Nucleus accumbens (tissue), 56 donors: Measurements from ENCODE around the gene MMP11.
A peak's percentile ranks its signal among the peaks of the same experiment; 100 is the strongest.
"Not testable (repeated sequence)": the region's sequence is repeated elsewhere in the genome, so short reads cannot be mapped to it uniquely, and the experiment has no call there.

Experiments used
- DNase-seq, 56 donors: peaks; one replicate each; lab custom pipeline; 2025; lab: John Stamatoyannopoulos, UW

The MMP11 gene, protein sequence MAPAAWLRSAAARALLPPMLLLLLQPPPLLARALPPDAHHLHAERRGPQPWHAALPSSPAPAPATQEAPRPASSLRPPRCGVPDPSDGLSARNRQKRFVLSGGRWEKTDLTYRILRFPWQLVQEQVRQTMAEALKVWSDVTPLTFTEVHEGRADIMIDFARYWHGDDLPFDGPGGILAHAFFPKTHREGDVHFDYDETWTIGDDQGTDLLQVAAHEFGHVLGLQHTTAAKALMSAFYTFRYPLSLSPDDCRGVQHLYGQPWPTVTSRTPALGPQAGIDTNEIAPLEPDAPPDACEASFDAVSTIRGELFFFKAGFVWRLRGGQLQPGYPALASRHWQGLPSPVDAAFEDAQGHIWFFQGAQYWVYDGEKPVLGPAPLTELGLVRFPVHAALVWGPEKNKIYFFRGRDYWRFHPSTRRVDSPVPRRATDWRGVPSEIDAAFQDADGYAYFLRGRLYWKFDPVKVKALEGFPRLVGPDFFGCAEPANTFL

DNA sequence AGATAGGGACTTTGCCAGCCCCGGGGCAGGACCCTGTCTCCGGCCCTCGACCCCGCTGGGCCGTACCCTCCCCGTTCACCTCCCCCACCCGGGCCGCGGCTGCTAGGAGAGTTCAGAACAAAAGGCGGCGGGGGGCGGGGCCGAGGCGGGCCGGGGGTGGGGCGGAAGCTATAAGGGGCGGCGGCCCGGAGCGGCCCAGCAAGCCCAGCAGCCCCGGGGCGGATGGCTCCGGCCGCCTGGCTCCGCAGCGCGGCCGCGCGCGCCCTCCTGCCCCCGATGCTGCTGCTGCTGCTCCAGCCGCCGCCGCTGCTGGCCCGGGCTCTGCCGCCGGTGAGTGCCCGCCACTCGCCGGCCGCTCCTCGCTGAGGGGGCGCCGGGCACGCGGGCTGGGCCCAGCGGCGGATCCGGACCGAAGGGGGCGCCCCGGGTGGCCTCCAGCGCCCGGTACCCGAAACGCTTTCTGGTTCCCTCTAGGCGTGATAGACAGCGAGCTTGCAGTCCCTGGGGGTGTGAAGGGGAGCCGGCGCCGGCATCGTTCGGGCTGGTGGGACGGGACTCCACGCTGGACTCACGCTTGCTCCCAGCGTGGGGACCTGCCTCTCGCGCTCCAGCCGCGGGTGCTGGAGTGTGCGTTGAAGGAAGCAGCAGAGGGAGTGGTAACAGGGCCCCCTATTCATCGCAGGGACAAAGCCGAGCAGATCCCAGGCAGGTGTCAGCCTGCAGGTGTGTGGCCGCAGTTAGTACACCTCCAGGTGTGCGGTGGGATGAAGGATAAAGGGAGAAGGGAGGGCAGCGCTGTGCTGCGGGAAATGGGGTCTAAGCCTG lies at the start of gene MMP11:
Gene MMP11, plus strand, starts transcription at position 201 of the 825 bp plus-strand sequence. Its CDS starts 22 bp downstream, at position 223.
- peak in 8 of 56 donors; percentile 8 to 46 (median 16) for DNase-seq

DNA sequence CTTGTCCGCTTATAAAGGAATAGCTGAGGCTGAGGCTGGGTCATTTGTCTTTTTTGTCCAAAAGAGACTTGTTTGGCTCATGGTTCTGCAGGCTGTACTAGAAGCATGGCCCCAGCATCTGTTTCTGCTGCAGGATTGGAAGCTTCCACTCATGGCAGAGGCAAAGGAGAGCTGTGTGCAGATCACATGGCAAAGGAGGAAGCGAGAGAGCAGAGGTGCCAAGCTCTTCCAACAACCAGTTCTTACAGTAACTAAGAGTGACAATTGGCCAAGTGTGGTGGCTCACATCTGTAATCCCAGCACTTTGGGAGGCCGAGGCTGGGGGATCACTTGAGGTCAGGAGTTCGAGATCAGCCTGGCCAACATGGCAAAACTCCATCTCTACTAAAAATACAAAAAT lies 44.5 kb upstream of the MMP11 start:
- not testable (repeated sequence) for DNase-seq

DNA sequence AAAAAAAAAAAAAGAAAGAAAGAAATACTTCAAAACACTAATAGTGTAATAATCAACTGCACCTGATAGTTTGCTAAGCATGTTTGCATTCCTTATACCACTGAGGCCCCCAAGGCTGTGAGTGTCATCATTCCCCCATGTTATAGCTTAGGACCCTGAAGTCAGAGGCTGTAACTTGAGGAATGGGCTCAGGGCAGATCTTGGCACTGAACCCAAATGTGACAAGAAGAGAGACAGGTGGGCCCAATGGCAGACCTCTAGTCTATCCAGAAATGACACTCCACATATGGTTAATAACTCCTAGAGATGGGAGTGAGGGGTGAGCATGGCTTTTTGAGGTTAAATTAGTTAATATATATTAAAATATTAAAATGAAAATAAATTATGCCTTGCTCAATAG lies 35.0 kb upstream of the MMP11 start:
- no peak for DNase-seq

DNA sequence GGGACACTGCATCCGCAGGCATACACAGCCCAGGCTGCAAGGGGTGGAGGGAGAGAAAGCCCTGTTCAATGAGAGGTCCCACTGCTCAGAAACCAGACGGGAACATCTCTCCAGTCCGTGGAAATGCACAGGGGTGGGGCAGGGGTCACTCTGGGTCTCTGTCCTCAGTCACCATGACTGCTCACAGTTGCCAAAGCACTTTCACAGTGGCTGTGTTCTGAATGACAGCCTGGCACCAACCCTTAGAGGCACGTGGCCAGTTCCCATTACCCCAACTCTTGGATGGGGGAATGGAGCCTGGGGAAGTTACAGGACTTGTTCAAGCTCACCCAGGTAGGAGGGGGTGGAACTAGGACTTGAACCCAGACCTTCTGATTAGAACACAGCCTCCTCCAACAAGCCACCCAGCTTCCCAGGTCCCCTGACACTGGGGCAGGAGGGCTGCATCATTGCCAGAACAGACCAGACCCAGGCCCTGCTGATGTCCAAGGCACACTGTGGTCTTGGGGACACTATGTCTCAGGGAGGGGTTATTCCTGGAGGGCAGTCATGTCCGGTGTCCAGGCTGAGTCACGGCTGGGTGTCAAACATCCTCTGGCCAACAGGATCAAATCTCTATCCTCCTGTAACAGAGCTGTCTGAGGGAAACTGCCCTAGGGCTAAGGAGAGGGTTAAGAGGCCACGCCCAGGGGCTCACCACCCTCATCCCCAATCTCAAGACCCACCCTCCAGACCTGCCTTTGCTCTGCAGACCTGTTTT lies 30.0 kb upstream of the MMP11 start:
- peak in 1 of 56 donors; percentile 15 for DNase-seq

DNA sequence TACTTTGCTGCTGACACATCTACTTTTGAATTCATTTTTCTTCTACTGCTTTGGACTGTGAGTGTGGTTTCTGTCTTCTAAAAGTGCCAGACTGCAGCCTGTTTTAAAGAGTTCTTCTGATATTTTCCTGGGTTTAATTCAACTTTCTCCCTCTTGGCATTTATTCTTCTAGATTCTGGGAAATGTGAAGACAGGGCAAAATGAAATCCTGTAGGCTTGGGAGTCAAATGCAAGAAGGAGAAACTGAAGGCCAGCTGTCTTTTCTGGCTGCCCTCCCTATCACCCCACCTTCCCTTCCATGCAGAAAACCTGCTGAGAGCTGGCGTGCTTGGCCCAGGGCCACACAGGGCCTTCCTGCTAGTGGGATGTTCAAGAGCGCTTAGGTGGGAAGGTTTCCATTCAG lies 29.3 kb upstream of the MMP11 start:
- DNase-seq = no peak

DNA sequence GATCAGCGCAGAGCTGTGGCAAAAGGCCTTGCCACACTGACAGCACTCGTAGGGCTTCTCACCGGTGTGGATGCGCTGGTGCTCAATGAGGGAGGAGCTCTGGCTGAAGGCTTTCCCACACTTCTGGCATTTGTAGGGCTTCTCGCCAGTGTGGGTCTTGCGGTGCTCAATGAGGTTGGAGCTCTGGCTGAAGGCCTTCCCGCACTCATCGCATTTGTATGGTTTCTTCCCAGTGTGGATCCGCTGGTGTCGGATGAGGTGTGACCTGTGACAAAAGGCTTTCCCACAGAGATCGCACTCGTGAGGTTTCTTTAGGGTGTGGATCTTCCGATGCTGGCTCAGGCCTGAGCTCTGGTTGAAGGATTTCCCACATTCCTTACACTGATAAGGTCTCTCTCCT lies 28.6 kb upstream of the MMP11 start:
- DNase-seq = no peak

DNA sequence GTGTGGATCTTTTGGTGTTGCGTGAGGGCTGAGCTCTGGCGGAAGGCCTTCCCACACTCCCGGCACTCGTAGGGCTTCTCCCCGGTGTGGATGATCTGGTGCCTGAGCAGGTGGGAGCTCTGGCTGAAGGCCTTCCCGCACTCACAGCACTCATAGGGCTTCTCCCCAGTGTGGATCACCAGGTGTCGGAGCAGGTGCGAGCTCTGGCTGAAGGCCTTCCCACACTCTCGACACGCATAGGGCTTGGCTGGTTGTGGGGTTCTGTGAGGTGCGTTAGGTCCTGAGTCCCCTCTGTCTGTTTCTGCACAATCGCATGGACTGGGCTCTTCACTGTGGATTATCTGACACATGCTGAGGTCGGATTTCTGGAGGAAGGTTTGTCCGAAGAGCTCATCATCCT lies 28.2 kb upstream of the MMP11 start:
- DNase-seq = no peak

DNA sequence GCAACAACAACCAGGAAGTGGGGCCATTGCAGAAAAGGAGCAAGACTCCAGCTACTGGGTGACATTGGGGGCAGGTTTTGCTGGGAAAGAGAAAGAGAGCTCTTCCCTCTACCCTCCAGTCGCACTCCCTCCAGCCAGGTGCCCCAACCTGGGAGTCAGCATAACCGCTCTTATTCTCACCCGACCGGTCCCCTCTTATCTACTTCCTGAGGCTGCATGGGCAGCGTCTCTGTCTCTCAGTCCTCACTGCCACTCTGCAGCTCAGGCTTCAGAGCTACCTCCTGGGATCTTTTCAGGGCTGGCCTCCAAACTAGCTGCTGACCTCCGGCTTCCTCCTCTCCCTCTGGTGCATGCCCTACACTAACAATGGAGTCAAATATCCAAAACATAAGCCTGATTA lies 26.9 kb upstream of the MMP11 start:
- DNase-seq = no peak

DNA sequence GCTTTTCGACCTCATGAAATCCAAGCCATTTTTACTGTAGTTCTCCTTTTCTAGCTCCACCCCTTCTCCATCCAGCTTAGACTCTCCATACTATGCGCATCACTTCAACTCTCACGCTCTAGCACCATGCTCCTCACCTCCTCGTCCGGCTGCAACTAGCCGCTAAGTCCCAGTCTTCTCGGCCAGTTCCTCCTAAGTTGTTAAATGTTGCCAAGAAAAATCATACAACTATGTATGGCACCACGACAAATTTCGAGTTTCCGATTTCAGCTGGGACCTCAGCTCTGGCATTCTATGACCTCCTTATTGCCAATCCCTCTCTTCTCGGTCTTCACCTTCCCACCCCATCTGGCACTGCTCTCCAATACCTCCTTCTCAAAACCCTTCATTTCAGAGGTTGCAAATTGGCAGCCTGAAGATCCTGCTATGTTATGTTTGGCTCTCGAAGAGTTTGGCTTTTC lies 22.8 kb upstream of the MMP11 start:
- no peak for DNase-seq

DNA sequence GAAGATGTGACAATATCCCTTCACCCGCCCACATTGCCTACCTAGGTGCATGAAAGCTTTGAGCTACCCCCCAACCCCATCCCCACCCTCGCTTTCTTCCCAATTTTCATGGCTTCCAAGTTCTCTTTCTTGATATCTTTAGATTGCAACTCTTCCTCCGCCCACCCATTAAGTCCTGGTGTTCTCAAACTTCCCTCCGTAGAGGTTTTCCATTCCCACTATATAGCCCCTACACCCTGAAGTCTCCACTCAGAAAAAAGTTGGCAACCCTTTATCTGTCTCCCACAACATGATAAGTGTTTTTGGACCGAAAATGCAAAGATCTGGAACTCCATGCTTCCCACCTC lies 22.3 kb upstream of the MMP11 start:
- no peak for DNase-seq

DNA sequence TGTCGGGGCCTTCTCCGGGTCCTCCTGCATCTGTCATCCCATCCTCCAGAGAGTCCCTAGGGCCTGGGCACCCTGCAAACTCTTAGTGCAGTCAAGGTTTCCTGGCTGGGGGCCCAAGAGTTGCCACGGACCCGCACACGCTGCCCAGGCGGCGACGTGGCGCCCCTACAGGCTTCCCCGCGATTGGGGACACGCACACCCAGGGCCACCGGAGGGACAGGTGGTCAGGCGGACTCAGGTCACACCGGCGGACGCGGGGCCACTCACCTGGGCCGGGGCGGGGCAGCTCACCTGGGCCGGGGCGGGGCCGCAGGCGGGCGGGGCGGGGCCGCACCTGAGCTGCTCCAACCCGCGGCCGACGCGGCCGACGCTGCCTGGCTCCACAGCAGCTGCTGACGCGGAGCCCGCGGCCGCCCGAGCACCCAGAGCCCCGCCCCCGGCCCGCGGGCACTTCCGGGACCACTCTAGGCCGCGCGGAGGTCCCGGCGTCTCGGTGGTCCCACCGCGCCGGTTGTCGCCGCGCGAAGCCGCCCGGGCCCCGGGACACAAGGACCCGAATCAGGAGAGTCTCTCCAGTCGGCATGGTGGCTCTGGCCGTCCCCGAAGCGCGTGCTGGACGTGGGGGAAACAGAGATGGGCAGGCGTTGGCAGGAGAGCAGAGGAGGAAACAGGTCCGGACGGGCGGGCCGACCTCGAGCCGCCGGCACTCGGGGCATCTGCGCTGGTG lies 21.8 kb upstream of the MMP11 start, which contains the start of gene ZNF70:
Gene ZNF70, minus strand, starts transcription at position 399 of the 727 bp plus-strand sequence. CDS start 5,972 bp downstream, outside the sequence.
- DNase-seq = peak in 52 of 56 donors; percentile 15 to 86 (median 60)

DNA sequence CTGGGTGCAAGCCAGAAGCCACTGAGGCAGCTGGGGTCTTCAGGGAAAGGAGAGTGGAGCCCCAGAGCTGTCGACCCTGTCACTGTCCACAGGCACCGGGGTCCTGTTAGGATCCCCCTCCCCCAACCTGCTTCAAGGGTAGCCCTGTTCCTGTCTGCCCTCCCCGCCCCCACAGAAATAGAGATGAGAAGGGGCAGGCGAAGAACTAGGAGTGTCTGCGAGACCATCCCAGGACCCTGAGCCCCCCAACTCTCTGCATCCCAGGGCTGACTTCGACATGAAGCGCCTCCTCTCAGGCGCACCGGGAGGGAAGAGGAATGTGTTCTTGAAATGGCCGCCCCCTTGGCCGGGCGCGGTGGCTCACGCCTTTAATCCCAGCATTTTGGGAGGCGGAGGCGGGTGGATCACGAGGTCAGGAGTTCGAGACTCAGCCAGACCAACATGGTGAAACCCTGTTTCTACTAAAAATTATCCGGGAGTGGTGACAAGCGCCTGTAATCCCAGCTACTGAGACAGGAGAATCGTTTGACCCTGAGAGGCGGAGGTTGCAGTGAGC lies 21.1 kb upstream of the MMP11 start:
- peak in 2 of 56 donors; percentile 50 to 62 for DNase-seq

DNA sequence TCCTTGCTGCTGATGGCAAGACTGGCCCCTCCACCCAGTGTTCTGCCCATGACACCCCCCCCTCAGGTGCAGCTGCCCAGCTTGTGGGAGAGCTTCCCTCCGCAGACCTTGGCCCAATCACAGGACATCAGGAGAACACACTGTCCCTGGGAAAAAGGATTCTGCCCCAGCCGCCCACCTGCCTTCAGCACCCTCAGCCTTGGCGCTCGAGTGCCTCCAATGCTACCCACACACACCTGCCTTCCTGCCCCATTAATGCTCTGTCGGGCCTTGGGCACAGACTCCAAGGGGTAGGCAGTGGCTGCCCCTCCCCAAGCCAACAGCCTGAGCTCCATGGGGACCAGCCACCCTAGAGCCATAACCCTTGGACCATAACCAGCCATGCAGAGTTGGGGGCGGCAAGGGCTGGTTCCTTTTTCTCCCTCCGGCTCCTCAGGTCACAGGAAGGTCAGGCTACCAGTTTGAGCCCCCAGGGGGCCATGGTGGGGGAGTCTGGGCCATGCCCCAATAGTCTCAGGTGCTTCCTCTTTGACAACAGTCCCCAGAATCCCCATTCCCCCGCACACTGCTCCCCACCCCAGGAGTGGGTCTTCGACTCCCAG lies 20.5 kb upstream of the MMP11 start:
- no peak for DNase-seq

DNA sequence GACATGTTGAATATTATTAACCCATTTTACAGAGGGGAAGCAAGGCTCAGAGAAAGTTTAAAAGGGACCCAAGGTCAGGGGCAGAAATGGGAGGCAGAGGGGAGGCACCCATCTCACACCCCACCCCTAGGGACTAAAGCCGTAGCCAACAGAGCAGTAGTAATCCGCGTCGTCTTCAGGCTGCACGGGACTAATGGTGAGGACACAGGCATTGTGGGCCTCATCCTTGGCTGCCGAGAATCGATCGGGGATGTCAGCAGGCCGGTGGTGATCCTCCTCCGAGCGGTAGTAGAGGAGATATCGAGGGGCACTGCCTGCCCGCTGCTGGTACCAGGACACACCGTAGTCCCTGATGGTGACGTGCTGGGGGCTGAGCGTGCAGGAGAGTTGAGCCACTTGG lies 19.9 kb upstream of the MMP11 start:
- DNase-seq = no peak

DNA sequence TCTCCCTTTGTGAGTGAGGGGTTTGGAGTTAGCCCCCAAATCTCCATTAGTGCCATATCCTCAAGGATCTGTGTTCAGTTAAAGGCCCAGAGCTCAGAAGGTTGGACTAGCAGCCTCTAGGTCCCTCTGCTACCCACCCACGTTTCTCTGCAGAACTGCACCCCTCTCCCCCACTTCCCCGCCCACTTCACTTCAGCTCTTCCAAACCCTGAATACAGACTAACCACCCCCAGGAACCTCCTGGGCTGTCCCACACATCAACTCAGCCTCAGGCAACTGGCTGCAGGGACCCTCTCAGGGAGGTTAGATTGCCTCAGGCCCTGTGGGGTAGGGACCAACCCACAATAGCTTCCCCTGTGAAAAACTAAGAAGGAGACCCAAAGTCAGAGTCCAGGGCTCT lies 19.3 kb upstream of the MMP11 start:
- no peak for DNase-seq

DNA sequence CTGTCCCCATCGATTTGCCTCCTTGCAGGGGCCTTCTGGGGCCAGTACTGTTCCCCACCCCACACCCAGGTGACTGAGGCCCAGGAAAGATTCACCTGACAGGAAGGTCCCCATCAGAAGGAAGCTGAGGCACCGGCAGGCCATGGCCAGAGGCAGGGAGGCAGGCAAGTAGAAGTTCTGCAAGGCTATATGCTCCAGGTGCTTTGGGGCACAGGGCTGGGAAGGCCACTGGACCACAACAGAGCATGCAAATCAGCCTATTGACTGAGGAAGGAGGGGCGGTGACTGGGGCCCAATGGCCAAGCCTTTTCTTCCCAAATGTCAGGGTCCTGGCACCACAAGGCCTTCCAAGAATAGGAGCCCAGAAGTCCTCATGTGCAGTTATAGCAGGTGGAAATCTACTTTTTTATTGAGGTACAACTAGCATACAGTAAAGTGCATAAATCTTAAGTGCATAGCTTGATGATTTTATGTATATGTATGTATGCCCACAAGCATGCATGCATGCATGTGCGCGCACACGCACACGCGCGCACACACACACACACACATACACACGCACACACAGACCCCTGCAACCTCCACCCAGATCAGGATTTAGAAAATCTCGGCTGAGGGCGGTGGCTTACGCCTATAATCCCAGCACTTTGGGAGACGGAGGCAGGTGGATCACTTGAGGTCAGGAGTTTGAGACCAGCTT lies 18.3 kb upstream of the MMP11 start, which contains the start of gene VPREB3:
Gene VPREB3, minus strand, starts transcription at position 206 of the 700 bp plus-strand sequence. Its CDS starts 62 bp downstream, at position 144.
- no peak for DNase-seq

DNA sequence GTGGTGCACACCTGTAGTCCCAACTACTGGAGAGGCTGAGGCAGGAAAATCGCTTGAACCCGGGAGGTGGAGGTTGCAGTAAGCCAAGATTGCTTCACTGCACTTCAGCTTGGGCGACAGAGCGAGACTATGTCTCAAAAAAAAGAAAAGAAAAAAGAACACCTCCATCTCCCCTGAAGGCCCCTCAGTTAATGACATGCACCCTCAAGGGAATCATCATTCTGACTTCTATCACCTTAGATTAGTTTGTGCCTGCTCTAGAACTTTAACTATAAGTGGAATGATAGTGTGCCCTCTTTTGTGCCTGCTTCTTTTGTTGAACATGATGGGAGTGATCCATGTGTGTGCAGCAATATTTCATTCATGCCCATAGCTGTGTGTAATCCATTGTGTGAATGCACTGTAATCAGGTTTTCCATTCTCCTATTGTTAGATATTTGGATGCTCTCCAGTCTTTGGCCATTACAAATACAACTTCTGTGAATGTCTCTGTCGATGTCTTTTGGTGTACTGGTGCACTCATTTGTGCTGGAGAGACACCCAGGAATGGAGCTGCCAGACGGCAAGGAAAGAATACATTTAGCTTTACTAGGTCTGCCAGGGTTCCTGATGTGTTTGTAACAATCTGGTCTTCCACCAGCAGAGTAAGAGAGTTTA lies 17.5 kb upstream of the MMP11 start:
- peak in 2 of 56 donors; percentile 11 to 17 for DNase-seq

DNA sequence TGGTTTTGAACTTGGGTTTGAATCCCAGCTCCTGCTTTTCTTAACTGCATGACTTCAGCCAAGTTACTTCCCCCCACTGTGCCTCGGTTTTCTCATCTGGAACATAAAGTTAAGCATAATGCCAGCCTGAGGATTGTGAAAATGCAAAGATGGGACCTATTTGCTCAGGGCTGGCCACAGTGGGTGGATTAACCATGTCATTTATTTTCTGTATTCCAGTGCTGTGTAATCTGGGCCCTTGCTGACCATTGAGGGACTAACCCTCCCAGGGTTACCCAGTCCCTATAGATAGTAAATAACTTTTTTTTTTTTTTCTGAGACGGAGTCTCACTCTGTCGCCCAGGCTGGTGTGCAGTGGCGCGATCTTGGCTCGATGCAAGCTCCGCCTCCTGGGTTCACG lies 16.9 kb upstream of the MMP11 start:
- no peak for DNase-seq
